Measurements from ENCODE around the gene GSN.

Gene GSN

GRCh38 chr9:121273064-121273775 is 5.3 kb downstream of the GSN start:
- DNase-seq = no peak

DNA sequence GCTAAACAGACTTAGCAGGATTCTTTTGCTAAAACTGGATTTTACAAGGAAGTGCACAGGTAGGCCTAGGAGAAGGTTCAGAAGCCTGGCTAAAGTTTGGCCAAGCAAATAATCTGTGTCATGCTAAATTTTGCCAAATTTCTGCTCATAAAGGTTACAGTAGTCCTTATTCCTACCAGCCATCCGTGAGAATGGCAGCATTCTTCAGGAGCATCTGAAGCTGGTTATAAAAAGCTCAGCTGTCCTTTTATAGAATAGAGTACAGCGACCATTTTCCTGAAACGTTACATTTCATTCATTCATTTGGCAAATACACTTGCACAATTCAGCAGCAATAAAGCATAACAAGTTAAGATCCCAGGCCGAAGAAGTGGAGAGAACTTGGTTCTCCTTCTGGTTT is 6.9 kb downstream of the GSN start:
- DNase-seq = no peak

GRCh38 chr9:121275781-121276658 is 8.1 kb downstream of the GSN start:
- no peak for DNase-seq

DNA sequence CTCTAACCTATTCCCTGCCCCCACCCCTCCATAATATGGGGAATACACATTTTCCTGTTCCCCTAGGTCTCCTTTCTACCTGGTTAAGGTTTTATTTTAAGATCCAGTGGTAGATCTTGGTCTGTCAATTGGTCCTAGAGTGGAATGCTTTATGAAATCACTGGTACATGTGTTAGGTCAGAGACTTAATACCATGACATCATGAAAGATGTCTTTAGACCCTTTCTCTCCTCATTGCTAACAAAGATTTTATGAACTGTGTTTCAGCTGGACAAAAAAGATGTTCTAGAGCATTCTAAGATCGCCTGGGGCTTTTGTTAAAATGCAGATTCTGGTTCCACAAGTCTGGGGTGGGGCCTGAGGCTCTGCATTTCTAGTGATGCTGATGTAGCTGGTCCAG is 9.1 kb downstream of the GSN start:
- no peak for DNase-seq

DNA sequence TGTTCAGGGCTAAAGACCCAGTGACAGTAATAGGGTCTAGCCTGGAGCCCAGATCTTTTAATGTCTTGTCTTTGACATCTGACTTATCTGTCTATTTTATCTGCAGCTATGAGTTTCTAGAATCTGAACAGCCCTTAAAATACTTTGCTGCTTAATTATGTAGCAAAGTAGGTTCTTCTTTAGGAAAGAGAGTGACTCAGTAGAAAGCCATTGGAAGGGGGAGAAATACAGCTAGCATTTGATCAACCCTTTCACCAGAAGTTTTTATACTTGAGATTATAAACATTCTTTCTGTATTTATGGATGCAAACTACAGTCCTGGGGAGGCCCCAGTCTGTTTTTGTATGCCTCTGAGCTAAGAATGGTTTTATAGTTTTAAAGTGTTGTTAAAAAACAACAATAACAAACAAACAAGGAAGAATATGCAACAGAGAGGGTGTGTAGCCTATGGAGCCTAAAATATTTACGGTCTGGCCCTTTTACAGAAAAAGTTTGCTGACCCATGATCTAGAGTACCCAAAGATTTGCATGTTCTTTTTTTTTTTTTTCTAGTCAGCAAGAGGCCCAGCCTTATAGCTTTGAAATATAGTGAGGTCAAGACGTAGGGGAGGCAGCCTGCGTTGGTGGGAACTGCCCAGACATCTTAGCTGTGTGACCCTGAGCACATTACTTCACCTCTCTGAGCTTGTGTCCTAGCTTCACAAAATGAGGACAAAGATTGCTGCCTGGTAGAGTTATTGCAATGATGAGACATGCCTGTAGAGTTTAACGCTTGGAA is 9.7 kb downstream of the GSN start:
- no peak for DNase-seq

DNA sequence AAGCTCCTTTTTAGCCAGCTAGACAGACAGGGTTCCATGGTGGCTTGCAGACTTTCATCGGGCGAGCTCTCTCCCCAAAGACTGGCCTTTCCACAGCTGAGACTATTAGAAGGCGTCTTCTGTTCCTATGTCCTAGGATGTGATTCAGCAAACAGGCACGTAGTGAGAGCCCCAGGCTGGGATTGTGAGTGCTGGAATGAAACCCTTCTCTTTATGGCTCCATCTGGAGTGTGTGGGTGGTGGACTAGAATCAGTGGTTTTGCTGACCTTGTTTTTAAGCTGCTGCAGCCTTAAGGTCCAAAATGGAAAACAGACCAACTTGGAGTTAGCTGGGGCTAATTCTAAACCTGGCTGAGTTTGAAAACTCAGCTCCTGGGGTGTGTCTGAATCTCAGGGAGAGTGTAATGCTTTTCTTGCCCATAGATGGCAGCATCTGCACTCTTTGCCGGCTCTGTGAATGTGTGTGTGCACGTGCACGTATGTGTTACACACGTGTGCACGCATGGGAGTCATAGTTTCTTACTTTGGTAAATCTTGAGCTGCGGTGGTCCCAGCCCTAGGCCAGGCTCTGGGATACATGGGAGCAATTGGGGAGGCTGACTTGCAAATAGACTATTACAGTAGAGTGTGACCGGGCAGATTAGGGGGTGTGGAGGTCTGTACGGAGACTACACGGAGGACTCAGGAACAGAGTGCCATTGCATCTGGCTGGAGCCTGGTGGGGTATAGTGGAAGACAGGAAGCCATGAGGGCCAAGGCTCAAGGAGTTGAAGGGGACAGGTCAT is 10.7 kb downstream of the GSN start:
- DNase-seq = peak; percentile 89

DNA sequence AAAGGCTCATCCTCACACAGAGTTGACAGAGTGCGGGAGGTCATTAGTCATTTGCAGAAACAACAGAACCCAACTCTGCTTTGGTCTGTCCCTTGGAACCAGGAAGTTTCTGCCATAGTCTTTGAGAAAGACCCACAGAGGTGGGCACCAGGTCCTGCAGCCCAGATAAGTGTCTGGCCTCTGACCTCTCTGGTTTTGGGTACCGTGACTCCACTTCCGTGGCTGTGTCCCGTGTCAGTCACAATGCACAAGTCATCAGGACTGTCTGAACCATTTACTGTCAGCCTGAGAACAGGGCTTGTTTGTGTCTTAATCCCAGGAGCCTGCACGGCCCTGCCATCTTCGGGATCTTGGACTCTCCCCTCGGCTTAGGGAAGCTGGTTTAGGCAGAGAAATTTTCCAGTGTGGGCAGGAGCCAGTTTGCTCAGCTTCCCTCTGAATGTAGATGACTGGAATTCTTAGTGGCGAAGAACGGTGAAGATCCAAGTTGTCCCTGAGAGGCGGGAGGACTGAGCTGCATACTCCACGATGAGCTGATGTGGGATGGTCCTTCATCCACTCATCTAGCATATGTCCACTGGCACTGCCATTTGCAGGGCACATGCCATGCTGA is 11.9 kb downstream of the GSN start:
- no peak for DNase-seq

- no peak for DNase-seq
These were observed 13.0 kb downstream of the GSN start for GRCh38 chr9:121280715-121281613.

DNA sequence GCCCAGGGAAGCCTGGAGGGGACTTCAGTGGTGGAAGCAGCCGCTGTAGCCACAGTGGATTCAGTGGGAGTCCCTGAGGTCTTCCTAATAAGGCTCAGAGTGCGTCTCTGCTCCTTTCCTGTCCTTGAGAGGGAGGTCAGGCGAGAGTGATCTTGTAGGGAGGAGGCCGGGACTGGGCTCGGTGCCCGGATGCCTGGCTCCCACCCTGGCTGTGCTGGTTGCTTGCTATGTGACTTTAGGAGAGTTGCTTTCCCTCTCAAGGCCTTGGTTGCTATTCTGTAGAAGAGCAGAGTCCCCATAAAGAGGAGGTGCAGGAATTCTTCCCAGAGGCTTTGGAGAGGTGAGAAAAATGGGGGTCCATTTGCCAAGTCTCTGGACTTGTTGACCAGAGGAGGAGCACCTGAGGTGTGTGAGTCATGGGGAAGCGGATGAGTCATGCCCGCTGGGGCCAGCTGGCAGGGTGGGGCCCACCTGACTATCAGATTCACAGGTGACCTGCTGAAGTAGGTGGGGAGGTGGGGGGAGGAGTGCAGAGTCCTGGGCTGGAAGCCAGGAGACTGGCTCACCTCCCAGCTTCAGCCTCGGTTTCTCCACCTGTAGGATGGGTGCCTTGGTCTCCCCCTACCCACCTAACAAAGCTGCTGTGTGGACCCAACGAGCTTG is 13.8 kb downstream of the GSN start:
- DNase-seq = no peak

GRCh38 chr9:121282277-121283079 is 14.5 kb downstream of the GSN start:
- peak; percentile 74 for DNase-seq

- DNase-seq = no peak
These were observed 15.1 kb downstream of the GSN start for GRCh38 chr9:121283080-121283398.

DNA sequence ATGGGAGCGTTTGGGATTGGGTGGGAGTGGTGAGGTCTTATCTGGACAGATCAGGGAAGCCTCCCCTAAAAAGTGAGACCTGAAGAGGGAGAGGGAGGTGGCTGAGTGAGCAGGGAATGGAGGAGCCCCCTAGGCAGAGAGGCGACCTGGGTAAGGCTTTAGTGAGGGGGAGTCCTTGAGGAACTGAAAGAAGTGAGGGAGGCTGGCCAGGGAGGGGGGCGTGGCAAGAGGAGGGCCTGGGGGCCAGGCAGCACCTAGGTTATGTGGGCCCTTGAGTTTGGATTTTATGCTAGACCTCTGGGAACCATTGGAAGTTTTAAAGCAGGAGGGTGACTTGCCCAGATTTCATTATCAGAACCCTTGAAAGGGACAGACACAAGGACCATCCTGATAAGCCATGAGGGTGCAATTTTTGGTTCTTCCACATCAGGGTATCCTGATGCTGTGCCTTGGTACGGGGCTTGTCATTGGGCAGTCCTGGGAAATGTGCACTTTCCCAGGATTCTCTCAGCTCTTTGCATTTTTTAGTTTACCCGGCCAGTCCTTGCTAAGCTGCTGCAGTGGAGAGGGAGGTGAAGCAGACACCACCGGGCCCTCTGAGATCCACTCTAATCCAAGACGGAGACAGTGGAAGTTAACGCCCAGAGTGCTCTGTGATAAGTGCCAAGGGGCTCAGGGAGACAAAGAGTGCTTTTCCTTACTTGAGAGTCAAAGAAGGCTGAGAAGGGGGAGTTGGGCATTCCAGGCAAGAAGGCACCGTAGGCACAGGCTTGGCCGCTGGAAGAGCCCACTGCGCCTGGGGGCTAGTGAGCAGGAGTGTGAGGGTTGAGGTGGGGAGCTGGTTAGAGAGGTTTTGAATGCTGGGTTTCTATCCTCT is 16.1 kb downstream of the GSN start:
- no peak for DNase-seq

- DNase-seq = no peak
These were observed 16.9 kb downstream of the GSN start for GRCh38 chr9:121284733-121285451.

GRCh38 chr9:121285835-121286687 is 18.1 kb downstream of the GSN start:
- peak; percentile 80 for DNase-seq

- DNase-seq = no peak
These were observed 18.7 kb downstream of the GSN start for GRCh38 chr9:121286688-121286972.

GRCh38 chr9:121286973-121287741 is 19.2 kb downstream of the GSN start:
- peak; percentile 91 for DNase-seq

- peak; percentile 18 for DNase-seq
These were observed 20.7 kb downstream of the GSN start for GRCh38 chr9:121288673-121289025.
